Measurements from ENCODE around the gene TMEM52.

DNA sequence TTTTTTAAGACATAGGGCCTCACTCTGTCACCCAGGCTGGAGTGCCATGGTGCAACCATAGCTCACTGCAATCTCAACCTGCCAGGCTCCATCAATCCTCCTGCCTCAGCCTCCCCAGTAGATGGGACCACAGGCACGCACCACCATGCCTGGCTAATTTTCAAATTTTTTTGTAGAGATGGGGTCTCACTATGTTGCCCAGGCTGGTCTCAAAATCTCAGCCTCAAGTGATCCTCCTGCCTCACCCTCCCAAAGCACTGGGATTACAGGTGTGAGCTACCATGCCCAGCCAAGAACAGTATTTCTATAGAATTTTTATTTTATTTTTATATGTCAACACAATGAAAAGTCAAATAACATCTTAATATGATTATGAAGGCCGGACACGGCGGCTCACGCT is 39.1 kb downstream of the TMEM52 start:
- no peak for TF ChIP-seq POLR2AphosphoS5 (IDR thresholded peaks at IDR 0.05; ENCODE audit: low read depth, low read length)
- no peak for TF ChIP-seq TAF1 (IDR thresholded peaks at IDR 0.05; ENCODE audit: borderline replicate concordance, low read depth, low read length)

All from GM12892 (cell line).